Colonic mucosa (tissue), 4 donors: Measurements from ENCODE around the gene SIM2. TPM values are rescaled to one million over a fixed set of nuclear protein-coding genes. Genes with fewer than 3 reads are reported as not detected.

Experiments
- DNase-seq: peaks from one replicate; pipeline ENCODE4 v3.0.0-alpha.2; 2020
- H3K27ac ChIP-seq: fragments of 200-600 bp; one replicate; pipeline ENCODE4 v1.8.0; 2021
- H3K27me3 ChIP-seq: fragments of 200-600 bp; one replicate; pipeline ENCODE4 v1.8.0; 2021
- H3K36me3 ChIP-seq: fragments of 200-600 bp; one replicate; pipeline ENCODE4 v1.8.0; 2021
- H3K4me1 ChIP-seq: fragments of 200-600 bp; one replicate; pipeline ENCODE4 v1.8.0; 2021; ENCODE audit warnings: mild to moderate bottlenecking
- H3K4me3 ChIP-seq: fragments of 200-600 bp; one replicate; pipeline ENCODE4 v1.8.0; 2021
- H3K9ac ChIP-seq, 2 donors: one replicate each; pipeline ENCODE4 v1.7.0; 2013; ENCODE audit warnings: control low read depth in 2 of 2, low read depth in 2 of 2, low read length in 2 of 2
- H3K9me3 ChIP-seq: fragments of 200-600 bp; one replicate; pipeline ENCODE4 v1.8.0; 2021
- intact Hi-C: fragments of 100-400 bp; cut with DNase I; formaldehyde crosslinking; loops from one replicate; pipeline ENCODE4 v1.14.1; 2022
- total RNA-seq, 2 donors: library from RNA; stranded (reverse); fragmentation: NEBNext Ultra II Directional in 1 of 2; extraction: Animal tissue kit (Norgen Biotek cat#: 25700) in 1 of 2; gene quantifications; one replicate each; pipeline ENCODE4 v1.2.1, GENCODE V29; 2021
- TF ChIP-seq, protein P1 (sequence below): fragments of 200-600 bp; IDR thresholded peaks from one replicate; pipeline ENCODE4 v1.8.0; 2022; ENCODE audit warnings: antibody characterized with exemption, mild to moderate bottlenecking
- donor health status: healthy.
- donor health status: DM: no; HTN: no; CAD: no.
- donor health status: DM: no; HTN: no; CAD: no.

SIM2 gene
- total RNA-seq, 2 donors from 2014 or later, result 0.07 to 0.08 TPM

DNA sequence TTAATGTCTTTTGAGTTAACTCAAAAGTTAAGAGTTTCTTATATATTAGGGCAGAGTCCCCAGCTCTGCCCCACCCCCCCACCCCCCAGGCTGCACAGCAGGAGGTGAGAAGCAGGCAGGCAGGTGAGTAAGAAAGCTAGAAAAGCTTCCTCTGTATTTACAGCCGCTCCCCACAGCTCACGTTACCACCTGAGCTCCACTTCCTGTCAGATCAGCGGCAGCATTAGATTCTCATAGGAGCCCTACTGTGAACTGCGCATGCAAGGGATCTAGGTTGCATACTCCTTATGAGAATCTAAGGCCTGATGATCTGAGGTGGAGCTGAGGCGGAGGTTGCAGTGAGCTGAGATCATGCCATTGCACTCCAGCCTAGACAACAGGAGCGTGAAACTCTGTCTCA, 81.9 kb downstream of the SIM2 start:
- no peak overlapping the region for H3K27ac ChIP-seq
- no peaks in the 10 kb centered on the region for H3K36me3 ChIP-seq
- H3K9me3 ChIP-seq, result no peaks in the 10 kb centered on the region
- intact Hi-C loops, result no loop called here
- H3K4me1 ChIP-seq, result no peaks in the 10 kb centered on the region
- DNase-seq, result no peak
- H3K4me3 ChIP-seq, result no peak overlapping the region
- no peaks in the 10 kb centered on the region for H3K27me3 ChIP-seq
- TF ChIP-seq, protein P1, sequence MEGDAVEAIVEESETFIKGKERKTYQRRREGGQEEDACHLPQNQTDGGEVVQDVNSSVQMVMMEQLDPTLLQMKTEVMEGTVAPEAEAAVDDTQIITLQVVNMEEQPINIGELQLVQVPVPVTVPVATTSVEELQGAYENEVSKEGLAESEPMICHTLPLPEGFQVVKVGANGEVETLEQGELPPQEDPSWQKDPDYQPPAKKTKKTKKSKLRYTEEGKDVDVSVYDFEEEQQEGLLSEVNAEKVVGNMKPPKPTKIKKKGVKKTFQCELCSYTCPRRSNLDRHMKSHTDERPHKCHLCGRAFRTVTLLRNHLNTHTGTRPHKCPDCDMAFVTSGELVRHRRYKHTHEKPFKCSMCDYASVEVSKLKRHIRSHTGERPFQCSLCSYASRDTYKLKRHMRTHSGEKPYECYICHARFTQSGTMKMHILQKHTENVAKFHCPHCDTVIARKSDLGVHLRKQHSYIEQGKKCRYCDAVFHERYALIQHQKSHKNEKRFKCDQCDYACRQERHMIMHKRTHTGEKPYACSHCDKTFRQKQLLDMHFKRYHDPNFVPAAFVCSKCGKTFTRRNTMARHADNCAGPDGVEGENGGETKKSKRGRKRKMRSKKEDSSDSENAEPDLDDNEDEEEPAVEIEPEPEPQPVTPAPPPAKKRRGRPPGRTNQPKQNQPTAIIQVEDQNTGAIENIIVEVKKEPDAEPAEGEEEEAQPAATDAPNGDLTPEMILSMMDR, result no peak
- H3K9ac ChIP-seq, result no peak overlapping the region

DNA sequence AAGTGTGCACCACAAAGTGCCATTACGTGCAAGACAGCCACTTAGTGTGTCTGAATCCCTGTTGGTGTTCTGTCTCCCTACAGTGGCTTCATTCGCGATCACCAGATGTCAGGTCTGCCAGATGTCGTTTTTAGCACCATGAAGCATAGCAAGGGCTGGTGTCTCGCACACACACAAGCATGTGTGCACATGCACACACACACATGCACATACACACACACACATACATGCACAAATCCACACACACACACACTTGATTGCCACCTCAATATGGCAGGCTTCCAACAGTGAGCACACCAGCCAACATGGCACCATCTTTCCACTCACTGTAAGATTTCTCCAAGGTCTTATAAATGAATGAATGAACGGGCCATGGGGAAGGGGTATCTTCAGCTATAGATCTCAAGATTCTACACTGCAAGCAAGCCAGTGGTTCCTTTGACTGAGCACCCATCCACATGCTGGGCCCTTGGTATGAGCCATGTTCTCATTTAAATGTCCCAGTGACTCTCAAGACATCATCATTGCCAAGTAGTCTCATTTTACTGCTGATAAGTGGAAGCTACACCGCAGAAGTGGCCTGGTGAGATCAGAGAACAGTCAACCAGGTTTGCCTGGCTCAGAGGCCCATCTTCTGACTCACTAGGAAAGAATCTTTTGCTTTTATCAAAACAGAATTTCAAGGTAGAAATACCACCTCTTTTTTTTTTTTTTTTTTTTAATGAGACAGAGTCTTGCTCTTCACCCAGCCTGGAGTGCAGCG, 84.9 kb downstream of the SIM2 start:
- DNase-seq, result no peak
- Histone ChIP-seq H3K9ac (no peak overlapping the region), H3K36me3 (no peaks in the 10 kb centered on the region), H3K4me3 (no peak overlapping the region), H3K27me3 (no peaks in the 10 kb centered on the region), H3K4me1 (no peaks in the 10 kb centered on the region), H3K27ac (no peak overlapping the region), H3K9me3 (no peaks in the 10 kb centered on the region)
- TF ChIP-seq, protein P1, result no peak
- intact Hi-C loops, result no loop called here

- Histone ChIP-seq H3K9me3 (no peaks in the 10 kb centered on the region), H3K36me3 (no peaks in the 10 kb centered on the region), H3K27me3 (no peaks in the 10 kb centered on the region), H3K9ac (no peak overlapping the region), H3K4me3 (no peak overlapping the region), H3K4me1 (no peaks in the 10 kb centered on the region), H3K27ac (no peak overlapping the region)
- no peak for DNase-seq
- intact Hi-C loops, result no loop called here
- TF ChIP-seq, protein P1, result no peak
These were observed 86.0 kb downstream of the SIM2 start for GRCh38 chr21:36784947-36785346.

DNA sequence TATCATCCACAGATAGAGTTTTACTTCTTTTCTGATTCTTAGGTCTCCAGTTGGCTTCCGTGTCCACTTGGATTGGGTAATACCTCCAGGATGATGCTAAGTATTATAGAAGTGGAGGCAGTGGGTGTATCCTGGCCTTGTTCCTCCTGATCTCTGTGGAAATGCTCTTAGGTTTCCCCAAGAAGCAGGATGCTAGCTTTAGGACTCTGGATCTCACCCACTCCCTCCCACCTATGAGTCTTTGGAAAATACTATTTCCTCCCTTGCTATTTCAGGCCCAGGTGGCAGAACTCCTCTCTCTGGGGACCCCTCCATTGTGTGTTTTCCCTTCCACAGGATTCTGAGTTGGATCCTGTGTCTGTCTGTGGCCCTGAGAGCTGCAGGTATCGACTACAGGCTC, 86.7 kb downstream of the SIM2 start:
- intact Hi-C loops, result no loop called here
- H3K27ac ChIP-seq, result no peak overlapping the region
- H3K4me3 ChIP-seq, result no peak overlapping the region
- H3K9me3 ChIP-seq, result no peaks in the 10 kb centered on the region
- no peak overlapping the region for H3K9ac ChIP-seq
- no peaks in the 10 kb centered on the region for H3K36me3 ChIP-seq
- H3K4me1 ChIP-seq, result no peaks in the 10 kb centered on the region
- H3K27me3 ChIP-seq, result no peaks in the 10 kb centered on the region
- no peak for DNase-seq
- TF ChIP-seq, protein P1, result no peak

GRCh38 chr21:36786186-36786585, 87.3 kb downstream of the SIM2 start:
- no peaks in the 10 kb centered on the region for H3K36me3 ChIP-seq
- H3K27ac ChIP-seq, result no peak overlapping the region
- no peak for DNase-seq
- TF ChIP-seq, protein P1, result no peak
- intact Hi-C loops, result no loop called here
- no peaks in the 10 kb centered on the region for H3K4me1 ChIP-seq
- no peaks in the 10 kb centered on the region for H3K27me3 ChIP-seq
- no peak overlapping the region for H3K9ac ChIP-seq
- no peak overlapping the region for H3K4me3 ChIP-seq
- no peaks in the 10 kb centered on the region for H3K9me3 ChIP-seq
